ENCODE data around the gene FSD1. TPM values are rescaled to one million over a fixed set of nuclear protein-coding genes. Genes with fewer than 3 reads are reported as not detected.

The FSD1 gene
- total RNA-seq, 4 donors from 2014 or later: not detected

DNA sequence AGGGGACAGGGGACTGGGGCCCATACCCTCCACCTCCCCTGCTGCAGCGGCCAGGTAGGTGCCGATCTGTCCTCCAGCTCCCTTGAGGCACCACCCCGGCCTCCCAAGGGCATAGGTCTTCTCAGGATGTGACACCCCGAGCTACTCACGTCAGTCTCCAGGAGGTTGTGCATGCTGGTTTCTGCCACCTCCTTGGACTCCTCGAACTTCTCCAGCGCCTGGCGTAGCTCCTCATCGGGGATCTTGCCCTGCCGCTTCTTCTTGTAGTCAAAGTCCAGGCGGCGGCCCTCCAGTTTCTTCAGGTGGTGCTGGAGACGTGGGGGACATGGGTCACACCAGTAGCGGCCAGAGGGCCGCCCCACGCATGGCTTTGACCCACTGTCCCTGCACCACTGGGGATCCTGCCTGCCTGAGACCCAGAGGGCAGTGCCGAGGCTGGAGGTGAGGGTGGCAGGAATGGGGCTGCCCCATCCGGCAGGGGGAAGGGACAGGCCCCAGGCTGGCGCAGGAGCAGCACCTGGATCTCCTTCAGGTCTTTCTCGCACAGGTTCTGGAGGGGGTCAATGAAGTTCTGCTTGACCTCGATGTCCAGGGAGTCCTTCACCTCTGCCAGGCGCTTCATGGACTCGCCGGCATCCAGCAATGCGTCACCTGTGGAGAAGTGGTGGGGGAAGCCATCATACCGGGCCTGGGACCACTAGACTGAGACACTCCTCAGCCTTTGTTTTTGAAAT lies 59.3 kb downstream of the FSD1 start:
- H3K4me3 ChIP-seq: no peak overlapping the region
- H3K9me3 ChIP-seq: no peaks in the 10 kb centered on the region
- H3K36me3 ChIP-seq: peaks cover 79% of the 10 kb centered on the region
- 89% methylated on average over 11 of the region's 26 CpGs for WGBS
- H3K27me3 ChIP-seq: no peaks in the 10 kb centered on the region
- no peak overlapping the region for H3K27ac ChIP-seq
- TF ChIP-seq, protein P1, sequence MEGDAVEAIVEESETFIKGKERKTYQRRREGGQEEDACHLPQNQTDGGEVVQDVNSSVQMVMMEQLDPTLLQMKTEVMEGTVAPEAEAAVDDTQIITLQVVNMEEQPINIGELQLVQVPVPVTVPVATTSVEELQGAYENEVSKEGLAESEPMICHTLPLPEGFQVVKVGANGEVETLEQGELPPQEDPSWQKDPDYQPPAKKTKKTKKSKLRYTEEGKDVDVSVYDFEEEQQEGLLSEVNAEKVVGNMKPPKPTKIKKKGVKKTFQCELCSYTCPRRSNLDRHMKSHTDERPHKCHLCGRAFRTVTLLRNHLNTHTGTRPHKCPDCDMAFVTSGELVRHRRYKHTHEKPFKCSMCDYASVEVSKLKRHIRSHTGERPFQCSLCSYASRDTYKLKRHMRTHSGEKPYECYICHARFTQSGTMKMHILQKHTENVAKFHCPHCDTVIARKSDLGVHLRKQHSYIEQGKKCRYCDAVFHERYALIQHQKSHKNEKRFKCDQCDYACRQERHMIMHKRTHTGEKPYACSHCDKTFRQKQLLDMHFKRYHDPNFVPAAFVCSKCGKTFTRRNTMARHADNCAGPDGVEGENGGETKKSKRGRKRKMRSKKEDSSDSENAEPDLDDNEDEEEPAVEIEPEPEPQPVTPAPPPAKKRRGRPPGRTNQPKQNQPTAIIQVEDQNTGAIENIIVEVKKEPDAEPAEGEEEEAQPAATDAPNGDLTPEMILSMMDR (IDR thresholded peaks at IDR 0.05): no peak
- TF ChIP-seq EP300 (IDR thresholded peaks at IDR 0.05) (no peak), POLR2AphosphoS5 (IDR thresholded peaks at IDR 0.05) (no peak), POLR2A (IDR thresholded peaks at IDR 0.05) (no peak)
- H3K4me1 ChIP-seq: peaks cover 17% of the 10 kb centered on the region
- DNase-seq (ENCODE audit: low spot score in 2 of 2): peak in 1 of 2 donors; percentile 64

DNA sequence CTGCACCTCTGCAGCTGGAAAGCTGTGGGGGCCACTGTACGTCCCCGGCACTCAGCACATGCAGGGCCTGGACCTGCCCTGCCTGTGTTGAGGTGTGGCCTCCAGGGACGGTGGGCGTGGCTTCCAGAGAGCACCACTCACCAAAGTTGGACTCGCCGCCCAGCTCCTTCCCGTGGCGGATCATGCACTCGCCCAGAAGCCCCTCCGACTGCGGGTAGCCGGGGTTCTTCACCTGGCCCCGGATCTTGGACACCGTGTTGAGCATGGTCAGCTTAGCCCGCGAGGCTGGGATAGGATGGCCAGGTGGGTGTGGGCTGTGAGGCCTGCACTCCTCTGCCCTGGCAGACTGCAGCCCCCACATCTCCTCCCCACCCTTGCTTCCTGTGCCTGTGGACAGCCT lies 60.9 kb downstream of the FSD1 start:
- WGBS: 60% methylated on average over 4 of the region's 16 CpGs
- peak in 1 of 2 donors; percentile 61 for DNase-seq (ENCODE audit: low spot score in 2 of 2)
- Histone ChIP-seq H3K27me3 (no peaks in the 10 kb centered on the region), H3K4me3 (no peak overlapping the region), H3K36me3 (peaks cover 63% of the 10 kb centered on the region), H3K4me1 (peaks cover 33% of the 10 kb centered on the region), H3K27ac (no peak overlapping the region), H3K9me3 (no peaks in the 10 kb centered on the region)
- no peak for TF ChIP-seq POLR2AphosphoS5 (IDR thresholded peaks at IDR 0.05)
- TF ChIP-seq, protein P1 (IDR thresholded peaks at IDR 0.05): no peak
- no peak for TF ChIP-seq POLR2A (IDR thresholded peaks at IDR 0.05)
- no peak for TF ChIP-seq EP300 (IDR thresholded peaks at IDR 0.05)

DNA sequence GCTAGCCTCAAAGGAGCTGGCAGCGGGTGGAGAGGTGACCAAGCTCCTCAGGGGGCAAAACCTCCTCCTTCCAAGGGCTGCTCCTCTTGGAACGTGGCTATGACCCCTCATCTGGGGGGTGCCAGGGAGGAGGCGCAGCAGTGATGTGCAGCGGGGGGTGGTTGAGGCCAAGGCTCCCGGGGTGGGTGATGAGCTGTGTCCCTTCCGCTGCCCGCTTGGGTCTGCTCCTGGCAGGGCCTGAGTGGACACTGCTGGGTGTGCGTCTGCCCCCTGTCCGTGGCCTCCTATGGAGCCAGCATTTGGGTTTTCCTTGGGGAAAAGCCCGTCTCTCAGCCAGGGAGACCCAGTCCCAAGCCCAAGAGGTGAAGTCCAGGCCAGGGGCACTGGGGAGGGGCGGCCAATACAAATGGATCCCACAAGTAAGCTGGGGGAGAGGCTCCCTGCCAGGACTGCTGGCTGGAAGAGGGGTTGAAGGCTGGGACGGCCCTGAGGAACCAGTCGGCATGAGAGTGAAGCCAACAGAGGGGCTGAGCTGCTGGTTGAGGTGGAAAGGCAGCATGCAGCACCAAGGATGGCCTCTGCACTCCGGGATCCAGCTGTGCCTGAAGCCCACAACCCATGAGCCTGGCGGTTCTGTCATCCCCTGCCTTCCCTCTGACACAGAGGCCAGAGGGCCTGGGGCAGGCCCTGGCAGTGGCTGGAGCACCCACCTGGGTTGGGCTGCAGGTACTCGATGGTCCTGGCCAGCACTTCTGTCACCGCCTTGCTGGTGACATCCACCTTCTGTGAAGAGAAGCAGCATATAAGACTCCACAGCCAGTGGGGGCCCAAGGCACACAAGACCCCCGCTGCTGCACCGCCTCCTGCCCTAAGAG lies 61.6 kb downstream of the FSD1 start:
- no peaks in the 10 kb centered on the region for H3K9me3 ChIP-seq
- WGBS: 88% methylated on average over 4 of the region's 19 CpGs
- H3K27ac ChIP-seq: no peak overlapping the region
- H3K4me1 ChIP-seq: peaks cover 40% of the 10 kb centered on the region
- peaks cover 56% of the 10 kb centered on the region for H3K36me3 ChIP-seq
- no peak overlapping the region for H3K4me3 ChIP-seq
- TF ChIP-seq POLR2A (IDR thresholded peaks at IDR 0.05): no peak
- TF ChIP-seq, protein P1 (IDR thresholded peaks at IDR 0.05): no peak
- TF ChIP-seq POLR2AphosphoS5 (IDR thresholded peaks at IDR 0.05): no peak
- no peak for TF ChIP-seq EP300 (IDR thresholded peaks at IDR 0.05)
- peak in 1 of 2 donors; percentile 67 for DNase-seq (ENCODE audit: low spot score in 2 of 2)
- no peaks in the 10 kb centered on the region for H3K27me3 ChIP-seq

DNA sequence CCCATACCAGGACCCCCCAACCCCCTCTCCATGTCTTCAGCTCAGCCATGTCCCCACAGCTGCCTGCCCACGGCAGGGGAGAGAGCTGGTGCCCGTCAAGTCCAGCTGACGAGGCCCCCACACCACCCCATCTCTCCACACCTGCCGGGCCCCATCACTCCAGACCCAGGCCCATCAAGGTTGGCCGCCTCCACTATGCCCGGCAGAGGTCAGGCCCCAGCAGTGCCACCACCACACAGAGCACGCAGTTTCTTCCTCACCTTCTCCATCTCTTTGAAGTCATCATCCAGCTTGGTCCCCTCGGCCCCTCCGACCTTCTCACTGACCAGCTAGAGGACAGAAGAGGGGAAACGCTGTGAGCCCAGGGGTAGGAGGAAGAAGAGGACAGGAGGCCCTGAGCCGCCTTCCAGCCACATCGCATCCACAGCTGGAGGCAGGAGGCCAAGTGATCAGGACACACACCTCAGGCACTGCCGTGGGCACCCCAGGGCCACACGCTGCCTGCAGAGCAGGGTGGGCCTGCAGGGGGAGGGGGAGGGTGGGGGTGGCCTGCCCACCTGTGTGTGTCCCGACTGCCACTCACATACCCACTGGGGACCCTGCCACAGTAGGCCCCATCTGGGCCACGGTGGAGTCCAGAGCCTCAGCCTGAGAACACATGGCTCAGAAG lies 62.4 kb downstream of the FSD1 start:
- Histone ChIP-seq H3K4me1 (peaks cover 48% of the 10 kb centered on the region), H3K27ac (no peak overlapping the region), H3K27me3 (no peaks in the 10 kb centered on the region), H3K36me3 (peaks cover 48% of the 10 kb centered on the region), H3K4me3 (no peak overlapping the region), H3K9me3 (no peaks in the 10 kb centered on the region)
- 95% methylated on average over 9 of the region's 16 CpGs for WGBS
- peak in 1 of 2 donors; percentile 64 for DNase-seq (ENCODE audit: low spot score in 2 of 2)
- TF ChIP-seq, protein P1 (IDR thresholded peaks at IDR 0.05): no peak
- TF ChIP-seq EP300 (IDR thresholded peaks at IDR 0.05) (no peak), POLR2AphosphoS5 (IDR thresholded peaks at IDR 0.05) (no peak), POLR2A (IDR thresholded peaks at IDR 0.05) (no peak)
